NCI-H146 treated with DMSO at 0.1 percent for 48 hours (cell line): ENCODE measurements around the gene VIL1.
A peak's percentile ranks its signal among the peaks of the same experiment; 100 is the strongest.

Experiments
- DNase-seq: peaks from one replicate; lab custom pipeline; 2025; ENCODE audit not compliant: unreplicated experiment; lab: John Stamatoyannopoulos, UW

The VIL1 gene

DNA sequence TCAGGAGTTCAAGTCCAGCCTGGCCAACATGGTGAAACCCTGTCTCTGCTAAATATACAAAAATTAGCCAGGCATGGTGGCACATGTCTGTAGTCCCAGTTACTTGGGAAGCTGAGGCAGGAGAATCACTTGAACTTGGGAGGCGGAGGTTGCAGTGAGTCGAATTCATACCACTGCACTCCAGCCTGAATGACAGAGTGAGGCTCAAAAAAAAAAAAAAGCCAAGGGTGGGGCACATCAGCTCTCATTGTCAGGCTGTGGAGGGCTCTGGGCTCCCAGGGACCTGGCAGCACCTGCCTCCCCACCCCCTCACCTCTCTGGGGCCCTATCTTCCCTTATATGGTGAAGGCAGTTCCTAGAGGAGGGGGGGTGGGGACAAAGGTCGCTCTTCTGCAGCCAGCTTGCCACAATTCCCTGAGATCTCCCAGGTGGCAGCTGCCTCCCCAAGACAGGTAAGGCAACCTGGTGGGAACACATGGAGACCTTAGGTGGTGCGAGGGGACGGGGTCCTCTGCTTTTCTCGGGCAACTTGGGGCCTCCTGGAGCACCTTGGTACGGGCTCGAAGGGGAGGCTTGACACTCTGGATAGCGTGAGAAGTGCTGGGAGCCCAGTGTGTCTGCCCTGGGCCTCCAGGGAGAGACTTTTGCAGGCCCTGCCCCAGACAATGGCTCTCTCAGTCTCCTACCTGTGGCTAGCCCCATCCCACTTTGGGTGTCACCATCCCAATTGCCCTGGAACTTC, at the start of gene VIL1:
TSS of gene VIL1 (plus strand) at position 407 of the 742 bp plus-strand sequence. CDS start 4,656 bp downstream, outside the sequence.
- DNase-seq, result peak; percentile 75

- peak; percentile 5 for DNase-seq
Observed at GRCh38 chr2:218369330-218369729, 49.6 kb upstream of the VIL1 start.

- DNase-seq, result no peak
Observed at GRCh38 chr2:218370410-218371063, 48.4 kb upstream of the VIL1 start.

- no peak for DNase-seq
Observed at GRCh38 chr2:218371983-218372350, 47.0 kb upstream of the VIL1 start.

GRCh38 chr2:218374795-218375194, 44.1 kb upstream of the VIL1 start:
- DNase-seq, result no peak

DNA sequence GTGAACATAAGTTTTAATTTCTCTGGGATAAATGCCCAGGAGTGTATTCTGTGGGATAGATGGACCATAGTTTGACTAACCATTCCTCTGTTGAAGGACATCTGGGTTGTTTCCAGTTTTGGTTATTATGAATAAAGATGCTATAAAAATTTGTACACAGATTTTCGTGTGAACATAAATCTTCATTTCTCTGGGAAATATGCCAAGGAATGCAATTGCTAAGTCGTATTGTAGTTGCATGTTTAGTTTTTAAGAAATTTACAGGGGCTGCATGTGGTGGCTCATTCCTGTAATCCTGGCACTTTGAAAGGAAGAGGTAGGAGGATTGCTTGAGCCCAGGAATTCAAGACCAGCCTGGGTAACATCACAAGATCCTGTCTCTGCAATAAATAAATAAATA, 43.7 kb upstream of the VIL1 start:
- no peak for DNase-seq

- DNase-seq, result no peak
Observed at GRCh38 chr2:218378053-218378452, 40.9 kb upstream of the VIL1 start.

DNA sequence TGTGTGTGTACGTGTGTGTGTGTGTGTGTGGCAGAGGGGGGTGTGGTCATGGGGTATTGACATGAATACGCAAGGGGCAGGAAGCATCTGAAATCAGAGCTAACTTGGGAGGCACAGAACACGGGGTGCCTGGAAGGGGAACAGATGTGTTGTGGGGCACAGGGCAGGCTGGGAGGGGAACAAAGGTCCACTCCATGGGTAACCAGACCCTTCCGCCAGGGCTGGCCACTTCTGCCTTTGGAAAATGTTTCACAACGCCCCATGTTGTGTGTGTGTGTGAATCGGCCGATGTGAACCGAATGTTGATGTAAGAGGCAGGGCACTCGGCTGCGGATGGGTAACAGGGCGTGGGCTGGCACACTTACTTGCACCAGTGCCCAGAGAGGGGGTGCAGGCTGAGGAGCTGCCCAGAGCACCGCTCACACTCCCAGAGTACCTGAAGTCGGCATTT, 37.0 kb upstream of the VIL1 start, which contains the start of gene SLC11A1:
TSS of gene SLC11A1 (plus strand) at position 358 of the 451 bp plus-strand sequence. CDS start 96 bp downstream, outside the sequence.
- no peak for DNase-seq

DNA sequence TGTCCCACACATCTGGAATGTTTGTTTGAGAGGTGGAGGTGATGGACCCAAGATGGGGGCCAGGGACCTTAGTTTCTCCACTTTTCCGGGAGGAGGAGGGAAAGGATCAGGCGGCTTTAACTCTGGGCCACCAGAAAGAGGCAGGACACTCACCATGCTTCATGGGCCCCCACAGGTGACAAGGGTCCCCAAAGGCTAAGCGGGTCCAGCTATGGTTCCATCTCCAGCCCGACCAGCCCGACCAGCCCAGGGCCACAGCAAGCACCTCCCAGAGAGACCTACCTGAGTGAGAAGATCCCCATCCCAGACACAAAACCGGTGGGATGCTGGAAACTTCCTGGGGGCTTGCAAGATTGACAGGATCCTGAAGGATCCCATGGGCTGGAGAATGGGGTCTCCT, 36.1 kb upstream of the VIL1 start:
- DNase-seq, result no peak

DNA sequence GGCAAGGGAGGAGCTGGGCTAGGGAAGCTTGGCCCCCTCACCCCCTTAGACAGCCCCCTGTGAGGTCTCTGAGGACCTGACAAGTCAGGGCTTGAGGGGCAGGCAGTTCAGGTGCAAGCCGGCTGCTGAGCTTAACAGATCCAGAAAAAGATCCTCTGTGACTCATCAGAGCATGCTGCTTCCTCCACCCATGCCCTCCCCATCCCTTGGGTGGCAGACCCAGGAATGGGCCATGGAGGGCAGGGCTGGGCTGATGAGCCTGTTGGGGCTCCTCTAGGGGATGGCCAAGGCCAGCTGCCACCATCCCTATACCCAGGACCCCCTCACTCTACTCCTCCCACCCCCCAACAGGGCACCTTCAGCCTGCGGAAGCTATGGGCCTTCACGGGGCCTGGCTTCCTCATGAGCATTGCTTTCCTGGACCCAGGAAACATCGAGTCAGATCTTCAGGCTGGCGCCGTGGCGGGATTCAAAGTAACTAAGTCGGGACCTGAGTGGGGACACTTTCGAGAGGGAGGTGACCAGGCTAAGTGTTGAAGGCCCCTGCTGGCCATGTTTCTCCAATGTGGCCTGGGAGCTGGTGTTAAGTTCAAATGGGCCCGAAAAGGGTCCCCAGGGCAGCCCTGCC, 34.9 kb upstream of the VIL1 start:
- DNase-seq, result no peak

- DNase-seq, result no peak
Observed at GRCh38 chr2:218384975-218385374, 33.9 kb upstream of the VIL1 start.

GRCh38 chr2:218386505-218387368, 32.2 kb upstream of the VIL1 start:
- no peak for DNase-seq

DNA sequence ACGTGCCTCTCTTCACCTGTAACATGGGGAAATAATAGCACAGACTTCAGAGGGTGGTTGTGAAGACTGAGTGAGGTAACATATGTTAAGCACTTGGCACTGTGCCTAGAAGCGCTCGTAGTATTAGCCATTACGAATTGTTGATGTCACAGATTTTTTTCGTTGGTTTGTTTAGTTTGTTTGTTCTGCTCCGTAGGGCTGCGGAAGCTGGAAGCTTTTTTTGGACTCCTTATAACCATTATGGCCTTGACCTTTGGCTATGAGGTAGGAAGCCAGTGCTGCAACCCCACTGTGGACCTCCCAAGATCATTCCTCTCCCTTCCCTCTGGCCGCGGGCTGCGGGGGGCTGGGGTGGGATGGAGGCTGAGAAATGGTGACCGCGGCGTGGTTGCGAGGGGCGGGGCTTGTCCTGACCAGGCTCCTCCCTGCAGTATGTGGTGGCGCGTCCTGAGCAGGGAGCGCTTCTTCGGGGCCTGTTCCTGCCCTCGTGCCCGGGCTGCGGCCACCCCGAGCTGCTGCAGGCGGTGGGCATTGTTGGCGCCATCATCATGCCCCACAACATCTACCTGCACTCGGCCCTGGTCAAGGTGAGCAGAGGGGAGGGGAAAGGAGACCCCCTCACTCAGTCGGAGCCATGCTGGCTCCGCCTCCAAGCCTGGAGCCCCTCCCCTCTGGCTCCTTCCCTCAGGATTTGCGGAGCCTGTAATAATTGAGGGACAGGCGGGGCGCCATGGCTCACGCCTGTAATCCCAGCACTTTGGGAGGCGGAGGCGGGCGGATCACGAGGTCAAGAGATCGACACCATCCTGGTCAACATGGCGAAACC, 31.3 kb upstream of the VIL1 start:
- DNase-seq, result peak; percentile 69

DNA sequence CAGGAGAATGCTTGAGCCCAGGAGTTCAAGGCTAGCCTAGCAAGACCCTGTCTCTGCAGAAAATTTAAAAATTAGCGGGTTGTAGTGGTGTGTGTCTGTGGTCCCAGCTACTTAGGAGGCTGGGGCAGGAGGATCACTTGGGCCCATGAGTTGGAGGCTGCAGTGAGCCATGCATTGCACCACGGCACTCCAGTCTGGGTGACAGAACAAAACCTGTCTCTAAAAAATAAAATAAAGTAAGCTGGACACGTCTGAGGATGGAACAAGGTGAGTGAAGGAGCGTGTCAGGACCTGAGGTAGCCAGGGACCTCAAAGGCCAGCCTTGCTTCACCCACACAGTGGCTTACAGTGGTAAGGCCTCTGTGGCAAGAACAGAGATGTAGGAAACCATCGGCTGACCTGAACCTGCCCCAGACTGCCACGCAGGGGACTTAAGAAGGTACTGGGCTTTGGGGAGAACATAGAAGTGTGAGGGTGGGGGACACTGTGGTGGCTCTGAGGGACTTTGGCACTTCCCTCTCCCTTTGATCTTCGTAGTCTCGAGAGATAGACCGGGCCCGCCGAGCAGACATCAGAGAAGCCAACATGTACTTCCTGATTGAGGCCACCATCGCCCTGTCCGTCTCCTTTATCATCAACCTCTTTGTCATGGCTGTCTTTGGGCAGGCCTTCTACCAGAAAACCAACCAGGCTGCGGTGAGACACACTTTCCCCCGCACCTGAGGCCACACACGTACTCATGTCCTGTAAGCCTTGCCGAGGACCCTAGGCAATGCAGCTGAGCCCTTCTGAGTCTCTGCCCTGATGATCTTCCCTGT, 29.4 kb upstream of the VIL1 start:
- no peak for DNase-seq

DNA sequence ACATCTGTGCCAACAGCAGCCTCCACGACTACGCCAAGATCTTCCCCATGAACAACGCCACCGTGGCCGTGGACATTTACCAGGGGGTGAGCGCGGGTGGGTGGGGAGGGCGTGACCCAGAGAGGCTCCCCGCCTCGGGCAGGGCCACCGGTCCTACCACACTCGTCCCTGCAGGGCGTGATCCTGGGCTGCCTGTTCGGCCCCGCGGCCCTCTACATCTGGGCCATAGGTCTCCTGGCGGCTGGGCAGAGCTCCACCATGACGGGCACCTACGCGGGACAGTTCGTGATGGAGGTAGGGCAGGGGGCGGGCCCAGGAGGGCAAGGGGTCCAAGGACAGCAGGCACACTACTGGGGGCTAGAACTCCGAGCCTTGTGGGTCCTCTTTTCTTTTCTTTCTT, 27.7 kb upstream of the VIL1 start:
- DNase-seq, result no peak

DNA sequence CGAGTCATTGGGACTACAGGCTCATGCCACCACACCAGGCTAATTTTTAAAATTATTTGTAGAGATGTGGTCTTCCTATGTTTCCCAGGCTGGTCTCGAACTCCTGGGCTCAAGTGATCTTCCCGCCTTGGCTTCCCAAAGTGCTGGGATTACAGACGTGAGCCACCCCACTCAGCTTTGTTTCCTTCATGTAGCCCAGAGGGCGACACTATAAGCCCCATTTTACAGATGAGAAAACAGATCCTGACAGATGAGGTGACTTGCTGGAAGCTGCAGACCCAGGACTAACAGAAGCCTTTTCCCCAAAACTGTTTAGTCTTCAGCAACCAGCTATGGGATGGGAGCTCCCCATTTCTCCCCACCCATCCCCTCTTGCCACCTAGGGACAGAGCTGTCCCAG, 26.5 kb upstream of the VIL1 start:
- no peak for DNase-seq

DNA sequence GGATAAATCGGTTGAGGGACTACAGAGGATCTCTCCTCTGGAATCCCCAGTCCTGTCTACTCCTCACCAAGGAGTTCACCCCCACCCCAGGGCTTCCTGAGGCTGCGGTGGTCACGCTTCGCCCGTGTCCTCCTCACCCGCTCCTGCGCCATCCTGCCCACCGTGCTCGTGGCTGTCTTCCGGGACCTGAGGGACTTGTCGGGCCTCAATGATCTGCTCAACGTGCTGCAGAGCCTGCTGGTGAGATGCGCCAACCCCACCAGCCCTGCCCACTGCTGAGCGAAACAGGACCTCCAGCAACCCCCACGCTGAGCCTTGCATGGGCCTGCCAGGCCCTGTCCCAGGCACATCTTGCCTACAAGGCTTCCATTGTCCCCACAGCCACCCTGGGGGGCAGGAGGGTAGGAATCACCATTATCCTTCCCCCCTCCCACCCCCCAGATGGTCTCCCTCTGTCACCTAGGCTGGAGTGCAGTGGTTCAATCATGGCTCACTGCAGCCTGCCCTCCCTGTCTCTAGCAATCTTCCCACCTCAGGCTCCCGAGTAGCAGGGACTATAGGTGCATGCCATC, 25.9 kb upstream of the VIL1 start:
- DNase-seq, result no peak

GRCh38 chr2:218393750-218394290, 25.1 kb upstream of the VIL1 start:
- no peak for DNase-seq
